Parathyroid adenoma (tissue), 2 donors: ENCODE measurements around the gene HPCAL1.
A peak's percentile ranks its signal among the peaks of the same experiment; 100 is the strongest.

Experiments used
- H2AFZ ChIP-seq: fragments of 300-600 bp; sonication (generic); one replicate; pipeline ENCODE4 v1.7.0; 2017; ENCODE audit warnings: antibody characterized with exemption, mild to moderate bottlenecking
- H3K27ac ChIP-seq: fragments of 300-600 bp; sonication (generic); one replicate; pipeline ENCODE4 v1.7.0; 2017
- H3K27me3 ChIP-seq: fragments of 300-600 bp; sonication (generic); one replicate; pipeline ENCODE4 v1.7.0; 2017; ENCODE audit warnings: low read length; ENCODE audit not compliant: control insufficient read depth, insufficient read depth
- H3K36me3 ChIP-seq: fragments of 300-600 bp; sonication (generic); one replicate; pipeline ENCODE4 v1.7.0; 2017; ENCODE audit warnings: low read length; ENCODE audit not compliant: control insufficient read depth, insufficient read depth
- H3K4me1 ChIP-seq: fragments of 300-600 bp; sonication (generic); one replicate; pipeline ENCODE4 v1.7.0; 2017; ENCODE audit warnings: control low read depth
- H3K4me2 ChIP-seq: fragments of 300-600 bp; sonication (generic); one replicate; pipeline ENCODE4 v1.7.0; 2017; ENCODE audit warnings: low read length
- H3K4me3 ChIP-seq: fragments of 300-600 bp; sonication (generic); one replicate; pipeline ENCODE4 v1.7.0; 2017; ENCODE audit warnings: low read depth, low read length
- H3K79me2 ChIP-seq: fragments of 300-600 bp; sonication (generic); one replicate; pipeline ENCODE4 v1.7.0; 2017; ENCODE audit warnings: control low read depth
- H3K9ac ChIP-seq: fragments of 300-600 bp; sonication (generic); one replicate; pipeline ENCODE4 v1.7.0; 2017; ENCODE audit warnings: mild to moderate bottlenecking
- H3K9me3 ChIP-seq: fragments of 300-600 bp; sonication (generic); one replicate; pipeline ENCODE4 v1.7.0; 2017; ENCODE audit warnings: low read length; ENCODE audit not compliant: control insufficient read depth
- TF ChIP-seq, protein P1 (sequence below): fragments of 300-600 bp; sonication (generic); IDR thresholded peaks from one replicate; pipeline ENCODE4 v1.7.0; 2017; ENCODE audit warnings: antibody characterized with exemption, mild to moderate bottlenecking
- donor health status: primary hyperparathyroidism.

Gene HPCAL1

DNA sequence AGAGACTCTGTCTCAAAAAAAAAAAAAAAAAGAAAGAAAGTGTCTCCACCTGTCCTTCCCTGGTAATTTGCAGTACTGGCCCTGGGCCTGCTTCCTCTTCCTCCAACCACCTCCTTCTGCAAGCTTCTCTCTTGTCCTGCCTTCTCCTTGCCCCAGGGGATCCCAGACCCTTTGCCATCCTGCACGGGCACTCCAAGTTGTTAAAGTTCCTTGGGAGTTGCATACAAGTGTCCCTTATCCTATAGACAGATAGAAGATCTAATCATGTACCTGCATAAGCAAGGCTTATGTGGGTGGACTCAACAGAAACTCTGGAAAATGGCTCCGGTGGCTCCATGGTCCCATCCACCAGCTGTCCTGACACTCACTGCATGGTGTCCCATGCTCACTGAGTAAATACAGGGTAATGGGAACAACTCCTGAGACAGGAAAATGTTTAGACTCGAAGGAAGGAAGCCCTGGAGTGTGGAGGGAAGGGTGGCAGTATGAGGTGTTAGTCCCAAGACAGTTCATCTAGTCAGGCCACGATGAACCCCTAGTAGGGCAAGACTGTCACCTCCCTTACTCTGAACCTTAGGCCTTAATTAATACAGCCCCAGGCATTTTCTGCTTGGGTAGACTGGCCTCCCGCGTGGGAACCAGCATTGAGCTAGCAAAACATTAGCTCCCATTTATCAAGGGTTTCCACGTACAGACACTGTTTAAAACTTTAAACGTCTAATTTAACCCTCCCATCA is 128.3 kb downstream of the HPCAL1 start:
- Histone ChIP-seq H3K4me1 (peaks cover 2% of the 10 kb centered on the region), H3K4me2 (no peak overlapping the region), H3K27ac (no peak overlapping the region), H3K9me3 (no peaks in the 10 kb centered on the region), H3K4me3 (no peak overlapping the region), H3K79me2 (no peaks in the 10 kb centered on the region), H3K36me3 (no peaks in the 10 kb centered on the region), H3K9ac (no peak overlapping the region), H2AFZ (no peak overlapping the region), H3K27me3 (no peaks in the 10 kb centered on the region)
- TF ChIP-seq, protein P1, sequence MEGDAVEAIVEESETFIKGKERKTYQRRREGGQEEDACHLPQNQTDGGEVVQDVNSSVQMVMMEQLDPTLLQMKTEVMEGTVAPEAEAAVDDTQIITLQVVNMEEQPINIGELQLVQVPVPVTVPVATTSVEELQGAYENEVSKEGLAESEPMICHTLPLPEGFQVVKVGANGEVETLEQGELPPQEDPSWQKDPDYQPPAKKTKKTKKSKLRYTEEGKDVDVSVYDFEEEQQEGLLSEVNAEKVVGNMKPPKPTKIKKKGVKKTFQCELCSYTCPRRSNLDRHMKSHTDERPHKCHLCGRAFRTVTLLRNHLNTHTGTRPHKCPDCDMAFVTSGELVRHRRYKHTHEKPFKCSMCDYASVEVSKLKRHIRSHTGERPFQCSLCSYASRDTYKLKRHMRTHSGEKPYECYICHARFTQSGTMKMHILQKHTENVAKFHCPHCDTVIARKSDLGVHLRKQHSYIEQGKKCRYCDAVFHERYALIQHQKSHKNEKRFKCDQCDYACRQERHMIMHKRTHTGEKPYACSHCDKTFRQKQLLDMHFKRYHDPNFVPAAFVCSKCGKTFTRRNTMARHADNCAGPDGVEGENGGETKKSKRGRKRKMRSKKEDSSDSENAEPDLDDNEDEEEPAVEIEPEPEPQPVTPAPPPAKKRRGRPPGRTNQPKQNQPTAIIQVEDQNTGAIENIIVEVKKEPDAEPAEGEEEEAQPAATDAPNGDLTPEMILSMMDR = no peak

DNA sequence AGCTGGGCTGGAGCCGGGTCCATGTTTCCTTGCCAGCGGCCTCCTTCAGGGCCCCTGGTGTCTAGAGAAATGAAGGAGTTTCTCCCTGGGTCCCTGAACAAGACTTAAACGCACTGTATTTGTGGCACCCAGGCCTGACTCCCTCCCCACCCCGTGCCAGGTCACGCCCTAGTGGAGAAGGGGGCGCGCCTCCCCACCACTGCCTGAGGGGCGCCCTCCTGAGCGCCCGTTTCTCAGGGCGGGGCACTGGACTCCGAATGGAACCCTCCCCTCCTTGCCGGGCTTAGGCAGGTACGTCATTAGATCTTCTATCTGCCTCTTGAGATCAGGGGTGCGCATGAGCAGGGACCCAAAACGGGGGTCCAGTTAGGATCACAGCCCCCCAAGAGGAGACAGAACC is 129.1 kb downstream of the HPCAL1 start:
- Histone ChIP-seq H3K9me3 (no peaks in the 10 kb centered on the region), H3K4me3 (no peak overlapping the region), H3K4me1 (peaks cover 2% of the 10 kb centered on the region), H3K36me3 (no peaks in the 10 kb centered on the region), H3K27me3 (no peaks in the 10 kb centered on the region), H3K4me2 (no peak overlapping the region), H3K79me2 (no peaks in the 10 kb centered on the region), H3K9ac (no peak overlapping the region), H2AFZ (no peak overlapping the region), H3K27ac (no peak overlapping the region)
- TF ChIP-seq, protein P1 = no peak

DNA sequence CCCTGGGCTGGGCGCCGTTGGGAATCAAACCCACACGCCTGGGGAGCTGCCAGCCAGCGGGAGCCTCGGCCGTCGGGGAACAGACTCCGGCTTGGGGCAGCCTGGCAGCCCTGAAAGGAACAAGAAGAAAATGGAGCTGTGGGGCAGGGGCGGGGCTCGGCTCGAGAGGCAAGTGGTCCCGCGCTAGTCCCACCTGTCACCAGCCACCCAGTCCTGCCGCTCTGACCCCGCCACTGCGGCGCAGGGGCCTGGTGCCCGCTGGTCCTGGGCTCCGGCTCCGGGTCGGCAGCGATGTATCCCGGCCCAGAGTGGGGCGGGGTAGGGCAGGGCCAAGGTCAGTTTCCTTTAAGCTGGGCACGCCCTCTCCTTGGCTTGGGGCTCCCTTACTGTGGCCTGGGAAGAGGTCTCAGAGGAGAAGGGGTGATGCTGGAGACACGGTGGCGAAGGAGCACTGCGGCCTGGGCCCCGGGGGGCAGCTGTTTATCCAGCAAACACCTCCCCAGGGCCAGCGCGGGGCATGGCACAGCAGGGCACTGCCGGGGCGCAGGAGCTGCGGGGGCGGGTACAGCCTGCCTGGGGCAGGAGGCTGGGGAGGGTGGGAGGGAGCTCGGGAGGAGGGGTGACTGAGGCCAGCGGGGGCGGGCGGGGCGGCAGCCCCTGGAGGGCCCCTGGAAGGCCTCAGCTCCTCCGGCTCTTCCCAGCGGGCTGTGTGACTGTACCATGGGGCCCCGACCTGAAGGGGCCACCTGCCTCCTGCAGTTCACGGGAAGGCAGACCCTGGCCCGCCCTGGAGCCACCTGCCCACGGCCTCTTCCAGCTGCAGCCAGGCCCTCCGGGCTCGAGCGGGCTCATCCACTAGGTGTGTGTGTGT is 129.8 kb downstream of the HPCAL1 start:
- Histone ChIP-seq H3K4me2 (no peak overlapping the region), H3K36me3 (no peaks in the 10 kb centered on the region), H2AFZ (peak overlapping the region; percentile 68), H3K9me3 (no peaks in the 10 kb centered on the region), H3K27me3 (no peaks in the 10 kb centered on the region), H3K79me2 (no peaks in the 10 kb centered on the region), H3K27ac (no peak overlapping the region), H3K4me1 (peaks cover 5% of the 10 kb centered on the region), H3K9ac (no peak overlapping the region), H3K4me3 (no peak overlapping the region)
- TF ChIP-seq, protein P1 = no peak

DNA sequence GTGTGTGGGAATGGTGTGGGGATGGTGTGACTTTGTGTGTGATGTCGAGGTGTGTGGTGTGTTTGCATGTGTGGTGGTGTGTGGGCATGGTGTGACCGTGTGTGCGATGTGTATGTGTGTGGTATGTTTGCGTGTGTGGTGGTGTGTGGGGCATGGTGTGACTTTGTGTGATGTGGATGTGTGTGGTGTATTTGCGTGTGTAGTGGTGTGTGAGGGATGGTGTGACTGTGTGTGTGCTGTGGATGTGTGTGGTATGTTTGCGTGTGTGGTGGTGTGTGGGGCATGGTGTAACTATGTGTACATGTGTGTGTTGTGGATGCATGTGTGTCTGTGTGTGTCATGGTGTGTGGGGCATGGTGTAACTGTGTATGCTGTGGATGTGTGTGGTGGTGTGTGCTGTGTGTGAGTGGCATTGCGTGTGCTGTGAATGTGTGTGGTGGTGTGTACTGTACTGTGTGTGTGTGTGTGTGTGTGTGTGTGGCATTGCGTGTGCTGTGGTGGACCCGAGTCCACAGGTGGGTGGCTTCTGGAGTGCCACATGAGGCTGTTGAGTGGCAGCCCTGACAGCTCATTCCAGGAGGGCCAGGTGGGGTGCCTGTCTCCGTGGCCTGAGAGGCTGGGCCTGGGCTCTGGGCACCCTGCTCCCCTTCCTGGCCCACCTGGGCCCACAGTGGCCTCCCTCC is 130.7 kb downstream of the HPCAL1 start:
- no peak overlapping the region for H3K27ac ChIP-seq
- peaks cover 9% of the 10 kb centered on the region for H3K4me1 ChIP-seq
- no peaks in the 10 kb centered on the region for H3K79me2 ChIP-seq
- H3K9me3 ChIP-seq = no peaks in the 10 kb centered on the region
- H3K4me3 ChIP-seq = no peak overlapping the region
- TF ChIP-seq, protein P1 = no peak
- H3K36me3 ChIP-seq = no peaks in the 10 kb centered on the region
- no peaks in the 10 kb centered on the region for H3K27me3 ChIP-seq
- no peak overlapping the region for H2AFZ ChIP-seq
- no peak overlapping the region for H3K4me2 ChIP-seq
- H3K9ac ChIP-seq = no peak overlapping the region
